Activated effector memory CD4-positive, alpha-beta T cell treated with anti-CD3 and anti-CD28 coated beads, Interleukin-2, amount 50 U/mL, for 16 hours (primary cell): ENCODE data around the gene ANKS1A.
"Not testable (repeated sequence)": the region's sequence is repeated elsewhere in the genome, so short reads cannot be mapped to it uniquely, and the experiment has no call there.

Source experiments
- DNase-seq: peaks from one replicate; pipeline ENCODE4 v3.0.0-alpha.2; 2020

Gene ANKS1A

GRCh38 chr6:35087361-35088280, 198.6 kb downstream of the ANKS1A start:
- DNase-seq = no peak

- DNase-seq = no peak
These were observed 199.5 kb downstream of the ANKS1A start for GRCh38 chr6:35088281-35089215.

- no peak for DNase-seq
These were observed 200.3 kb downstream of the ANKS1A start for GRCh38 chr6:35089216-35089934.

- DNase-seq = no peak
These were observed 201.0 kb downstream of the ANKS1A start for GRCh38 chr6:35089935-35090505.

- no peak for DNase-seq
These were observed 201.7 kb downstream of the ANKS1A start for GRCh38 chr6:35090734-35091133.

- DNase-seq = no peak
These were observed 202.5 kb downstream of the ANKS1A start for GRCh38 chr6:35091346-35092083.

GRCh38 chr6:35092362-35093117, 203.5 kb downstream of the ANKS1A start:
- DNase-seq = no peak

- no peak for DNase-seq
These were observed 204.0 kb downstream of the ANKS1A start for GRCh38 chr6:35093118-35093445.

GRCh38 chr6:35093783-35094182, 204.7 kb downstream of the ANKS1A start:
- no peak for DNase-seq

- no peak for DNase-seq
These were observed 205.1 kb downstream of the ANKS1A start for GRCh38 chr6:35094183-35094582.

GRCh38 chr6:35096129-35096862, 207.2 kb downstream of the ANKS1A start:
- DNase-seq = no peak

GRCh38 chr6:35099116-35099515, 210.1 kb downstream of the ANKS1A start:
- no peak for DNase-seq

GRCh38 chr6:35105078-35105477, 216.0 kb downstream of the ANKS1A start:
- DNase-seq = no peak

GRCh38 chr6:35106061-35106460, 217.0 kb downstream of the ANKS1A start:
- not testable (repeated sequence) for DNase-seq

GRCh38 chr6:35107208-35107607, 218.2 kb downstream of the ANKS1A start:
- not testable (repeated sequence) for DNase-seq

- not testable (repeated sequence) for DNase-seq
These were observed 218.7 kb downstream of the ANKS1A start for GRCh38 chr6:35107761-35108160.

GRCh38 chr6:35108309-35108885, 219.3 kb downstream of the ANKS1A start:
- no peak for DNase-seq

- DNase-seq = no peak
These were observed 231.7 kb downstream of the ANKS1A start for GRCh38 chr6:35120746-35121145.

GRCh38 chr6:35124356-35124755, 235.3 kb downstream of the ANKS1A start:
- DNase-seq = no peak

GRCh38 chr6:35128042-35128441, 239.0 kb downstream of the ANKS1A start:
- DNase-seq = no peak
